NCI-H2029 treated with DMSO at 0.1 percent for 48 hours (cell line): Measurements from ENCODE around the gene LIPG.

Experiments
- DNase-seq: peaks from one replicate; lab custom pipeline; 2025; lab: John Stamatoyannopoulos, UW

The LIPG gene

GRCh38 chr18:49546719-49547273 lies 15.1 kb upstream of the LIPG start:
- no peak for DNase-seq

- no peak for DNase-seq
Observed at GRCh38 chr18:49547701-49548100, 14.2 kb upstream of the LIPG start.

- DNase-seq, result no peak
Observed at GRCh38 chr18:49548229-49548636, 13.6 kb upstream of the LIPG start.

- DNase-seq, result no peak
Observed at GRCh38 chr18:49550621-49551339, 11.1 kb upstream of the LIPG start.

- DNase-seq, result no peak
Observed at GRCh38 chr18:49553003-49553402, 8.9 kb upstream of the LIPG start.

GRCh38 chr18:49555641-49556040 lies 6.2 kb upstream of the LIPG start:
- no peak for DNase-seq

GRCh38 chr18:49558356-49558755 lies 3.5 kb upstream of the LIPG start:
- no peak for DNase-seq

GRCh38 chr18:49559326-49559931 lies 2.4 kb upstream of the LIPG start:
- peak; percentile 36 for DNase-seq

GRCh38 chr18:49560277-49560623 lies 1.6 kb upstream of the LIPG start:
- DNase-seq, result no peak

GRCh38 chr18:49560624-49561288 lies 1.1 kb upstream of the LIPG start:
- DNase-seq, result no peak

- no peak for DNase-seq
Observed at GRCh38 chr18:49562481-49563129, 748 bp downstream of the LIPG start.

- no peak for DNase-seq
Observed at GRCh38 chr18:49563130-49563540, 1.3 kb downstream of the LIPG start.

GRCh38 chr18:49563701-49564517 lies 2.1 kb downstream of the LIPG start:
- DNase-seq, result no peak

- no peak for DNase-seq
Observed at GRCh38 chr18:49564518-49564834, 2.6 kb downstream of the LIPG start.

GRCh38 chr18:49565101-49565500 lies 3.2 kb downstream of the LIPG start:
- DNase-seq, result no peak

- DNase-seq, result peak; percentile 34
Observed at GRCh38 chr18:49565612-49566011, 3.8 kb downstream of the LIPG start.

- no peak for DNase-seq
Observed at GRCh38 chr18:49566217-49566770, 4.4 kb downstream of the LIPG start.

GRCh38 chr18:49566985-49567384 lies 5.1 kb downstream of the LIPG start:
- no peak for DNase-seq

- no peak for DNase-seq
Observed at GRCh38 chr18:49569724-49570123, 7.9 kb downstream of the LIPG start.

- DNase-seq, result no peak
Observed at GRCh38 chr18:49570836-49571235, 9.0 kb downstream of the LIPG start.

- DNase-seq, result no peak
Observed at GRCh38 chr18:49572611-49573345, 10.9 kb downstream of the LIPG start.
